Measurements from ENCODE around the gene ZER1.
"Not testable (repeated sequence)": the region's sequence is repeated elsewhere in the genome, so short reads cannot be mapped to it uniquely, and the experiment has no call there.

Gene ZER1

GRCh38 chr9:128786681-128787601 is 15.2 kb upstream of the ZER1 start, which contains the start of gene TBC1D13:
Gene TBC1D13 (plus strand): TSS chr9:128787253. CDS start chr9:128787354, 101 bp downstream.
- DNase-seq, result peak; percentile 93

GRCh38 chr9:128785427-128785826 is 13.7 kb upstream of the ZER1 start:
- no peak for DNase-seq

DNA sequence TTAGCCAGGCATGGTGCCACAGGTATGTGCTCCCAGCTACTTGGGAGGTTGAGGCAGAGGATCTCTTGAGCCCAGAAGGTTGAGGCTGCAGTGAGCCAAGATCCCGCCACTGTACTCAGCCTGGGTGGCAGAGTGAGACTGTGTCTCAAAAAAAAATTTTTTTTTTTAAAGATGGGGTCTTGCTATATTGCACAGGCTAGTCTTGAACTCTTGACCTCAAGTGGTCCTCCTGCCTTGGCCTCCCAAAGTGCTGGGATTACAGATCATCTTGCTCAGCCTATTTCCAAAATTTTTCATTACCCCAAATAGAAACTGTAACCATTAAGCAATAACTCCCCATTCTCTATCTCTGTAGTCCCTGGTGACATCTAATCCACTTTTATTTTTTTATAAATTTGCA is 10.9 kb upstream of the ZER1 start:
- no peak for DNase-seq

DNA sequence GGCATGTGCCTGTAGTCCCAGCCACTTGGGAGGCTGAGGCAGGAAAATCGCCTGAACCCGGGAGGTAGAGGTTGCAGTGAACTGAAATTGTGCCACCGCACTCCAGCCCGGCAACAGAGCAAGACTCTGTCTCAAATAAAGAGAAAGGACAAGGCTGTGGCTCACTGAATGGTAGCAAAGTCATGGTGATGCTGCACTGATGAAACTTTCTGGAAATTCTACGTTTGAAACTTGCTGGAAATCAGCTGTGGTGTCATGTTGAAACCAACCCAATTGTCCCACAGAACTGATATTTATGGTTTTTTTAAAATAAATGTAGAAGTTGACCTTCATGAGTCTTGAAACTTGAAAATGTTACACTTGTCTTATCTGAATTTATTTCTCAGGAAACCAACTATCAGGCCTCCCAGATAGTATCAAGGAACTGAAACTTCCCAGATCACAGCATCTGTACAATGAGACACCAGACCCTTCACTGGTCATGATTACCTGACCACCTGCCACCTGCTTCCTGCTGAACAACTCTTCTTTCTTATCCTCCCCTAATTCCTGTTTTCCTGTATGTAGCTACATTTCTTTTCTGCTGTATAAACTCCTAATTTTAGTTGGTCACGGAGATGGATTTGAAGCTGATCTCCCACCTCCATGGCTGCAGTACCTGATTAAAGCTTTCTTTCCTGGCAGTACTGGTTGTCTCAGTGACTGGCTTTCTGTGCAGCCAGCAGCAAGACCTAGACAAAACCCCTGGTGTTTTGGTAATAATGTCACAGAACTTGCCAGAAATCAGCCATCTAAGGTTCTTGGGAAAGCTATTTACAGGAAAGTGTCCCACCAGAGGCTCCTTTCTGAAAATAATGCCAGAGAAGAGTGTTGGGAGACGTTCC is 9.7 kb upstream of the ZER1 start:
- DNase-seq, result no peak

- DNase-seq, result not testable (repeated sequence)
These were observed 8.4 kb upstream of the ZER1 start for GRCh38 chr9:128780093-128780492.

DNA sequence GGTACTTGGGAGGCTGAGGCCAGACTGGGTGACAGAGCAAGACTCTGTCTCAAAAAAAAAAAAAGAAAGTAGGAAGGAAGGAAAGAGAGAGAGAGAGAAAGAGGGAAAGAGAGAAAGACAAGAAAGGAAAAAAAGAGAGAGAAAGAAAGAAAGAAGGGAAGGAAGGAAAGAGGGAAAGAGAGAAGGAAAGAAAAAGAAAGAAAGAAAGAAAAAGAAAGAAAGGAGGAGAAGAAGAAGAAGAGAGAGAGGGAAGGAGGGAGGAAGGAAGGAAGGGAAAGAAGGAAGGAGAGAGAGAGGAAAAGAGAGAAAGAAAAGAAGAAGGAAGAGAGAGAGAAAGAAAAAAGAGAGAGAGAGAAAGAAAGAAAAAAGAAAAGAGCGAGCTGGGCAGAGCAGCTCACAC is 3.1 kb upstream of the ZER1 start:
- DNase-seq, result no peak

- DNase-seq, result no peak
These were observed 1.3 kb upstream of the ZER1 start for GRCh38 chr9:128773049-128773448.

- DNase-seq, result peak; percentile 68
These were observed 519 bp downstream of the ZER1 start for GRCh38 chr9:128771094-128771721.

DNA sequence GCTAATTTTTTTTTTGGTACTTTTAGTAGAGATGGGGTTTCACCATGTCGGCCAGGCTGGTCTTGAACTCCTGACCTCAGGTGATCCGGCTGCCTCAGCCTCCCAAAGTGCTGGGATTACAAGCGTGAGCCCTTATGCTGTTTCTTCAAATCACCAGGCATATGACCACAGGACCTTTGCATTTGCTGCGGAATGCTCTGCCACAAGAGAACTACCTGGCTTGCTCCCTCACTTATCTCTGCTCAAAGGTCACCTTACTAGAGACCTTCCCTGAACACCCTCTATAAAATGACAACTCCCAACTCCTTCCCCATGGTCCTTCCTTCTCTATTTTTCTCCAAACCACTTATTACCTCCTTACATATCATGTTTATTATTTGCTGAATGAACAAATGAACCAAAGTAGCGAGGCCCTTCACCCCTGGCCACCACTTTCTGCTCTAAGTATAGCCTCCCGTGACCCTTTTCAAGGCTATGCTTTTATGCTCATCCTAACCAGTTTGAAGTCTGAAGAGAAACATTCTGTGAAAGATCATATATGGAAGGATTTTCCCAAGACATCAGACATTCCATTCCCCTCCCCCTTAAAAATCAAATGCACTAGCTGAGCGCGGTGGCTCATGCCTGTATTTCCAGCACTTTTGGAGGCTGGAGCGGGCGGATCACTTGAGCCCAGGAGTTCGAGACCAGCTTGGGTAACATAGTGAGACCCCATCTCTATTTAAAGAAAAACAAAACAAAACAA is 1.3 kb downstream of the ZER1 start:
- DNase-seq, result no peak

- DNase-seq, result no peak
These were observed 3.1 kb downstream of the ZER1 start for GRCh38 chr9:128768606-128769005.

DNA sequence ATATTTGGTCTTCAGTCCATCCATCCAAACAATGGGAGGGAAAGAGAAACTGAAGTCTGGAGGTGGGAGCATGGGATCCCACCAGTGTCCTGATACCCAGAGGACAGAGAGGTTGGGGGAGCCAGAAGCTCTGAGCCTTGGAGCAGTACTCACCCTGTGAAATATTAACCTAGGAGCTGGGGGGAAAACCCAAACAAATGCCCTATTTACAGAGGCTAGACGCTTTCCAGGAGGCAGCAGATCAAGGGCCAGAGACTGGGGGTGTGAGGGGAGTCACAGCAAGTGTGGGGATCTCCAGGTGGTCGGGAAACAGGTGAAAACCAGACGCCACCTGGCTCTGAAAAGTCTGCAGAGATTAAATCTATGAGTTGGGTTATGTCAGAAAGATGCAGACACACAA is 6.2 kb downstream of the ZER1 start:
- no peak for DNase-seq

- DNase-seq, result no peak
These were observed 7.4 kb downstream of the ZER1 start for GRCh38 chr9:128764361-128764760.

DNA sequence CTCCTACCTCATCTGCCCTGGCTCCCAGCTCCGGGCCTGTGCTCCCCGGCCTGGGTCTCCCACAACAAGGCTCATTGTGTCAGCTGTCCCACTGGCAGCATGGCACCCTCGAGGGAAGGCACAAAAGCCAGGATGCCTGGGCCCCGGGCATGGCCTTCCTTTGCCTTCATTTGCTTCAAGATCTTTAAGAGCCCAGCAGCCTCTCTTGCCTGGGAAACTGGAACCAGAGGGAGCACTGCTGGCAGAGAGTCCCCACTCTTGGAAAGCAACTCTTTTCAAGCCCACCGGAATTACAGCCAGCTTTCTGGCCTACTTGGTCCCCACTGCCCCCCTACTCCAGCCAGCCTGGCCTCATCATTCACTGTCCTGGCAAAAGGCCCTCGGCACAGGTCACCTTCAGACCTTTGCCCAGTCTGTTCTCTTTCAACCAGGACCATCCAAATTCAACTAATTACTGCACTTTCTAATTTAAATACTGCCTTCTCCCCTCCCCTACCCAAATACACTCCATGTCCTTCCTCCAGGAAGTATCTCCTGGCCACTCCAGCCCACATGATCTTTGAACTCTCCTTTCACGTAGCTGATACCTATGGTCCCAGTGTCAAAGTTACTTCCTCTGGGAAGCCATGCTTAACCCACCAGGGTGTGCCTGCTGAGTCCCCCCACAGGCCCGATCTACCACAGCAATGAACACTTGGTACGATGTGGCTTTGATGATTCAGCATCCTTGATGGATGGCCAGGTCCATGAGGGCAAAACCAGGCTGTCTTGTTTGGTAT is 8.9 kb downstream of the ZER1 start:
- no peak for DNase-seq

DNA sequence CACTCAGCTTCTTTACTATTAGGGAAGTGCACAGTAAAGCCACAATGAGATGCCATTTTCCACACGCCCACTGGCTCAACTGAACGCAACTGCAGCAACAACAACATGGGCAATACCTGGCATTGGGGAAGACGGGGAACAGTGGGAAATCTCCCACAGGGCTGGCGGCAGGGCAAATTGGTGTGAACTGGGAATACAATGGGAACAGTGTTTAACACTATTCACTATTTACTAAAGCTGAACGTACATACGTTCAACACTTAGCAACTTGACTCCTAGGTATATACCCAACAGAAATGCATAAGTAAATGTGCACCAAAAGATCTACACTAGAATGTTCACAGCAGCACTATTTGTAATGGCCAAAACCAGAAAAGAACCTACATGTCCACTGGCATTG is 14.1 kb downstream of the ZER1 start:
- no peak for DNase-seq

DNA sequence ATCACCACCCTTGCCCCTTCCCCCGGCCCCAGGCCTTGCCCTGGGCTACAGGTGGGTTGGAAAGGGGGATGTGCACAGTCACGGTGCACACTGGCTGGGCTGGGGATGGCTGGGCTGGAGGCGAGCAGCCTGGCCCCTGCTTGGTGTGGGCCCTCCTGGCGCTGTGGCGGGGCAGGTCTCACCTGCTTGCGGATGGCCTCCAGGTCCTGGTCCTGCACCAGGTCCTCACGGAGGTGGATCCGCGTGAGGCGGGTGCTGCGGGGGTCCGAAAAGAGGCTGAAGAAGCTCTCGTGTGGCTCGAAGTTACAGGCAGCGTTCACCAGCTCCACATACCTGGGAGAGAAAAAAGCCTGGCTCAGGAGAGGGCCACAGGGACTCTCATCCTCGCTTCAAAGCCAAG is 18.1 kb downstream of the ZER1 start:
- no peak for DNase-seq

DNA sequence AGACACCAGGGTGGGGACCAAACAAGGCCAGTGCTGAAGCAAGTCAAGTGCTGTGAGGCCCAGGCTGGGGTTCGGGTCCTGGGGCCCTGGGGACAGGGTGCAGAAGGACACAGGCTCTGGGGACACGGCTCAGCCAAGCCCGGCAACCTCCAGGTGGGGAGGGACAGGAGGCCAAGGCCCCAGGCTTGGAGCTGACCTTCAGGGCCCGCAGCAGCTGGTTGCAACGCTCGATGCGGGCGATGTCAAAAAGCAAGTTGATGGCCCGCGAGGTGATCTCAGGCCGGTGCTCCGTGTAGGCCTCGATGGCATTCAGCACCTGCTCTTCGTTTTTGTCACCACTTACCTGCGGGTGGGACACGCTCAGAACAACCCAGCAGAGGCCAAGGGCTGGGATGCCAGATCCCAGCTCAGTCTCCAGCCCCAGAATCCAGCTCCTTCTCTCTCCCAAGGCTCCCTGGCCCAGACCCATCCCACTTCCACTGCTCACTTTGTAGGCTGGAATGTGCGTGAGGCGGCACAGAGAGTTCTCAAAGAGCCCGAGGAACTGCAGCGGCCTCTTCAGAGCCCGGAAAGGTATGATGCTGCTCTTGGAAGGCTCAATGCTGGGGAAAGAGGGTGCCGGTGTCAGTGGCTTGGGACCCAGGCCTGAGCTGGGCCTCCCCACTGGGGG is 20.7 kb downstream of the ZER1 start:
- no peak for DNase-seq

- DNase-seq, result no peak
These were observed 24.5 kb downstream of the ZER1 start for GRCh38 chr9:128747241-128747640.

DNA sequence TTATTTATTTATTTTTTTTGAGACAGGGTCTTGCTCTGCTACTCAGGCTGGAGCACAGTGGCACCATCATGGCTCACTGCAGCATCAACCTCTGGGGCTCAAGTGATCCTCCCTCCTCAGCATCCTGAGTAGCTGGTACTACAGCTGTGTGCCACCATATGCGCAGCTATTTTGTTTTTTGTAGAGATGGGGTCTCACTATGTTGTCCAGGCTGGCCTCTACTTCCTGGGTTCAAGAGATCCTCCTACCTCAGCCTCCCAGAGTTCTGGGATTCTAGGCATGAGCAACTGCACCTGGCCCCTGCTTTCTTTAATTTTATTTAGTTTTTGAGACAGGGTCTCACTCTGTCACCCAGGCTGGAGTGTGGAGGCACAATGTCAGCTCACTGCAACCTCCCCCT is 28.3 kb downstream of the ZER1 start:
- no peak for DNase-seq

DNA sequence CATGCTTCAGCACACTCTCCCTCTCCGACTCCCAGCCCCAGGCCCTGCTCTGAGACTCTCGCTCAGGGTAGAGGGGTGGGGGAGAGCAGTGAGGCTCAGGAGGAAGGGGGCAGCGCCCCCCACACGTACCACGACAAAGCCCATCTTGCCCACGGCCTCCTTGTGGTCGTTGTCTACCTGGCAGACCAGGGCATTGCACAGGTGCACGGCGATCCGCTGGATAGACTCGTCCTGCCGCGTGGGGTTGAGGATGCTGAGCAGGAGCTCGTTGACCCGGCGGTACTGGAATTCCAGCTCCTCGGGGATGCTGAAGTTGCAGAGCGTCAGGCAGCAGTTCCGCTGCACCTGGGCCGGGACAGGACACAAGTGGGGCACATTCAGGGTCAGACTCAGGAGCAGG is 29.3 kb downstream of the ZER1 start:
- DNase-seq, result no peak

- peak; percentile 67 for DNase-seq
These were observed 36.4 kb downstream of the ZER1 start for GRCh38 chr9:128735373-128735772.

DNA sequence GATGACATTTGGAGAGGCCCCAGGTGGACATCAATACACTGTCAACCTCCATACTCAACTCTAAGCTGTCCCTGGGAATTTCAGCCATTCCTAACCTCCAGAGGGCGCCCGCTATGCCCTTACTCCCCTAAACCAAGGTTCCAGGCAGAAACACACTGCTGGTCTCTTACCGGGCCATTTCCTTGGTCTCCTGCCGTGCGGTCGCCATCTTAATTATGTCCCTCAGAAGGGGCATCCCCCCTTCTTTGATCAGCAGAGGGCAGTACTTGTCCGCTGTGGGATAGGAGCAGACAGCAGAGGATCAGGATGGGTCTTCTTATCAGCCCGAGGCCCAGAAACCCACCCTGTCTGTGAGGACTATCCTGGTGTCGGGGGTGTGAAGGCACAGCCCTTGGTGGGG is 38.5 kb downstream of the ZER1 start:
- DNase-seq, result peak; percentile 96
